Liver (tissue), 9 donors: ENCODE results near the gene SOHLH1. TPM values are rescaled to one million over a fixed set of nuclear protein-coding genes. Genes with fewer than 3 reads are reported as not detected.

Source experiments
- DNase-seq: peaks from one replicate; pipeline ENCODE4 v3.0.0-alpha.2; 2017; ENCODE audit warnings: low spot score
- H3K27ac ChIP-seq, 2 donors: one replicate each; pipeline ENCODE4 v1.7.0; 2013; ENCODE audit warnings: inconsistent platforms in 2 of 2, low read length in 2 of 2, control low read depth in 1 of 2, low read depth in 1 of 2, mild to moderate bottlenecking in 1 of 2
- H3K27me3 ChIP-seq, 4 donors: one replicate each; pipeline versions ENCODE4 v1.6.1 to v1.7.0; 2013; ENCODE audit warnings: low read length in 3 of 4, inconsistent platforms in 1 of 4, mild to moderate bottlenecking in 1 of 4, moderate library complexity in 1 of 4; ENCODE audit not compliant: control insufficient read depth in 4 of 4, insufficient read depth in 4 of 4
- H3K36me3 ChIP-seq, 4 donors: one replicate each; pipeline versions ENCODE4 v1.6.1 to v1.7.0; 2013; ENCODE audit warnings: low read length in 3 of 4, mild to moderate bottlenecking in 3 of 4, low read depth in 1 of 4, moderate library complexity in 1 of 4; ENCODE audit not compliant: control insufficient read depth in 4 of 4, insufficient read depth in 3 of 4
- H3K4me1 ChIP-seq, 4 donors: one replicate each; pipeline versions ENCODE4 v1.6.1 to v1.7.0; 2013; ENCODE audit warnings: low read length in 3 of 4, mild to moderate bottlenecking in 3 of 4, moderate library complexity in 1 of 4; ENCODE audit not compliant: control insufficient read depth in 4 of 4, insufficient read depth in 4 of 4
- H3K4me3 ChIP-seq, 3 donors: one replicate each; pipeline versions ENCODE4 v1.6.1 to v1.7.0; 2013; ENCODE audit warnings: low read length in 3 of 3, control low read depth in 1 of 3, low read depth in 1 of 3, mild to moderate bottlenecking in 1 of 3
- H3K9ac ChIP-seq, 2 donors: one replicate each; pipeline ENCODE4 v1.7.0; 2013; ENCODE audit warnings: low read length in 2 of 2, mild to moderate bottlenecking in 2 of 2, moderate library complexity in 2 of 2, control low read depth in 1 of 2, low read depth in 1 of 2
- H3K9me3 ChIP-seq, 4 donors: one replicate each; pipeline versions ENCODE4 v1.6.1 to v1.7.0; 2013; ENCODE audit warnings: low read length in 3 of 4; ENCODE audit not compliant: control insufficient read depth in 4 of 4
- EGR1 ChIP-seq, 2 donors: IDR thresholded peaks; 2 replicates each; pipeline ENCODE4 v1.6.1; 2016 to 2018; ENCODE audit warnings: antibody characterized with exemption in 2 of 2, low read depth in 2 of 2
- FOXA1 ChIP-seq: IDR thresholded peaks from 2 replicates; pipeline ENCODE4 v1.6.1; 2016; ENCODE audit warnings: antibody characterized with exemption
- FOXA2 ChIP-seq: IDR thresholded peaks from 2 replicates; pipeline ENCODE4 v1.6.1; 2016; ENCODE audit warnings: antibody characterized with exemption
- HNF4A ChIP-seq, 2 donors: conservative IDR thresholded peaks; 2 replicates each; pipeline ENCODE4 v1.6.1; 2016; ENCODE audit warnings: antibody characterized with exemption in 2 of 2, mild to moderate bottlenecking in 2 of 2
- HNF4G ChIP-seq: IDR thresholded peaks from 2 replicates; pipeline ENCODE4 v1.6.1; 2016; ENCODE audit warnings: antibody characterized with exemption
- JUND ChIP-seq, 2 donors: IDR thresholded peaks; 2 replicates each; pipeline ENCODE4 v1.6.1; 2016; ENCODE audit warnings: antibody characterized with exemption in 2 of 2
- NR2F2 ChIP-seq: IDR thresholded peaks from 2 replicates; pipeline ENCODE4 v1.6.1; 2016; ENCODE audit warnings: antibody characterized with exemption
- RAD21 ChIP-seq, 2 donors: IDR thresholded peaks; 2 replicates each; pipeline ENCODE4 v1.6.1; 2016; ENCODE audit warnings: antibody characterized with exemption in 2 of 2, mild to moderate bottlenecking in 2 of 2
- RXRA ChIP-seq, 2 donors: IDR thresholded peaks; 2 replicates each; pipeline ENCODE4 v1.6.1; 2017 to 2018; ENCODE audit warnings: antibody characterized with exemption in 2 of 2, mild to moderate bottlenecking in 1 of 2
- SP1 ChIP-seq: IDR thresholded peaks from 2 replicates; pipeline ENCODE4 v1.6.1; 2018; ENCODE audit warnings: antibody characterized with exemption, mild to moderate bottlenecking
- TAF1 ChIP-seq: conservative IDR thresholded peaks from 2 replicates; pipeline ENCODE4 v1.6.1; 2016; ENCODE audit warnings: antibody characterized with exemption, mild to moderate bottlenecking
- YY1 ChIP-seq: IDR thresholded peaks from 2 replicates; pipeline ENCODE4 v1.6.1; 2016; ENCODE audit warnings: antibody characterized with exemption, mild to moderate bottlenecking
- WGBS: extraction: QIAGEN DNeasy Blood & Tissue Kit; methylation state at CpG from one replicate; pipeline ENCODE4 v1.1.7; 2013; 5-methylcytosine and 5-hydroxymethylcytosine counted together
- polyA plus RNA-seq, 2 donors: library from polyadenylated mRNA; stranded (reverse) in 1 of 2; unstranded in 1 of 2; fragments of 200-250 nt in 1 of 2; fragments of >200 nt in 1 of 2; fragmentation: Nextera tagmentation in 1 of 2; extraction: Ambion mirVana in 1 of 2; gene quantifications; one replicate each; pipeline versions ENCODE4 v1.2.1 to v1.2.3, GENCODE V29; 2013 to 2015
- total RNA-seq, 2 donors: library from RNA; depleted of rRNA; stranded (reverse); fragments of >200 nt; gene quantifications; one replicate each; pipeline ENCODE4 v1.2.3, GENCODE V29; 2014
- TF ChIP-seq, protein P1 (sequence below): fragments of 150-350 bp; IDR thresholded peaks from 2 replicates; pipeline ENCODE4 v1.5.1; 2017; ENCODE audit warnings: improper control_type of control experiment, low read depth, low read length; ENCODE audit not compliant: missing input control
- TF ChIP-seq, protein P2 (sequence below): IDR thresholded peaks from 2 replicates; pipeline ENCODE4 v1.6.1; 2016; ENCODE audit warnings: antibody characterized with exemption
- TF ChIP-seq, protein P3 (sequence below): IDR thresholded peaks from 2 replicates; pipeline ENCODE4 v1.6.1; 2016; ENCODE audit warnings: antibody characterized with exemption
- TF ChIP-seq, protein P4 (sequence below): IDR thresholded peaks from 2 replicates; pipeline ENCODE4 v1.6.1; 2016; ENCODE audit warnings: antibody characterized with exemption, mild to moderate bottlenecking
- TF ChIP-seq, protein P5 (sequence below): IDR thresholded peaks from 2 replicates; pipeline ENCODE4 v1.6.1; 2016; ENCODE audit warnings: antibody characterized with exemption
- donor health status: healthy.
- donor health status: healthy.
- donor health status: healthy.
- donor health status: healthy.
- donor health status: healthy.

SOHLH1 gene
- total and polyA plus RNA-seq, 4 donors: not detected

DNA sequence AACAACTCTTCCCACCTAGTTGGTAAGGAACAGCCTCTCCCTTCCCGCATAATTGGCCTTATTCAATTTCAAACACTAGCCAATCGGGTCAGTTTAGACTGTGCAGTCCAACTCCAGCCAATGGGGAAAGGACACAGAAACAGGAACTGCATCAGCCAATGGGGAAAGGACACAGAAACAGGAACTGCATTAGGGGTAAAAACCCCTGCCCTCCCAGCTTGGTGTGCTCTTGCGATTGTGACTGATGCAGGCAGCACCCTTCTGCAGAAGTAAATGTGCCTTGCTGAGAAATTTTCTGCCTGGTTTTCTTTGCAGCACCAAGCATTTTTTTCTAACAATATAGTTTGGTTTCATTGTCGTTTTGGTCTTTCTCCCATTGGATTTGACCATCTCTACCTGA is 51.4 kb downstream of the SOHLH1 start:
- Histone ChIP-seq H3K36me3 (no peaks in the 10 kb centered on the region), H3K27ac (no peak overlapping the region), H3K4me1 (no peaks in the 10 kb centered on the region), H3K9ac (no peak overlapping the region), H3K4me3 (peak overlapping the region in 1 of 3 donors; percentile 11), H3K27me3 (no peaks in the 10 kb centered on the region), H3K9me3 (peaks cover 19 to 45% (median 23%) of the 10 kb centered on the region in 4 donors)
- TF ChIP-seq NR2F2 (no peak), FOXA2 (no peak), JUND (IDR thresholded peaks at IDR 0.05) (no peak), RAD21 (IDR thresholded peaks at IDR 0.05) (no peak), HNF4A (conservative IDR thresholded peaks at IDR 0.05) (no peak), EGR1 (IDR thresholded peaks at IDR 0.05; ENCODE audit: low read depth in 2 of 2) (no peak), TAF1 (no peak), FOXA1 (no peak), SP1 (no peak)
- TF ChIP-seq, protein P1, sequence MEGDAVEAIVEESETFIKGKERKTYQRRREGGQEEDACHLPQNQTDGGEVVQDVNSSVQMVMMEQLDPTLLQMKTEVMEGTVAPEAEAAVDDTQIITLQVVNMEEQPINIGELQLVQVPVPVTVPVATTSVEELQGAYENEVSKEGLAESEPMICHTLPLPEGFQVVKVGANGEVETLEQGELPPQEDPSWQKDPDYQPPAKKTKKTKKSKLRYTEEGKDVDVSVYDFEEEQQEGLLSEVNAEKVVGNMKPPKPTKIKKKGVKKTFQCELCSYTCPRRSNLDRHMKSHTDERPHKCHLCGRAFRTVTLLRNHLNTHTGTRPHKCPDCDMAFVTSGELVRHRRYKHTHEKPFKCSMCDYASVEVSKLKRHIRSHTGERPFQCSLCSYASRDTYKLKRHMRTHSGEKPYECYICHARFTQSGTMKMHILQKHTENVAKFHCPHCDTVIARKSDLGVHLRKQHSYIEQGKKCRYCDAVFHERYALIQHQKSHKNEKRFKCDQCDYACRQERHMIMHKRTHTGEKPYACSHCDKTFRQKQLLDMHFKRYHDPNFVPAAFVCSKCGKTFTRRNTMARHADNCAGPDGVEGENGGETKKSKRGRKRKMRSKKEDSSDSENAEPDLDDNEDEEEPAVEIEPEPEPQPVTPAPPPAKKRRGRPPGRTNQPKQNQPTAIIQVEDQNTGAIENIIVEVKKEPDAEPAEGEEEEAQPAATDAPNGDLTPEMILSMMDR: no peak
- TF ChIP-seq, protein P2, sequence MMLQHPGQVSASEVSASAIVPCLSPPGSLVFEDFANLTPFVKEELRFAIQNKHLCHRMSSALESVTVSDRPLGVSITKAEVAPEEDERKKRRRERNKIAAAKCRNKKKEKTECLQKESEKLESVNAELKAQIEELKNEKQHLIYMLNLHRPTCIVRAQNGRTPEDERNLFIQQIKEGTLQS: no peak
- TF ChIP-seq, protein P3, sequence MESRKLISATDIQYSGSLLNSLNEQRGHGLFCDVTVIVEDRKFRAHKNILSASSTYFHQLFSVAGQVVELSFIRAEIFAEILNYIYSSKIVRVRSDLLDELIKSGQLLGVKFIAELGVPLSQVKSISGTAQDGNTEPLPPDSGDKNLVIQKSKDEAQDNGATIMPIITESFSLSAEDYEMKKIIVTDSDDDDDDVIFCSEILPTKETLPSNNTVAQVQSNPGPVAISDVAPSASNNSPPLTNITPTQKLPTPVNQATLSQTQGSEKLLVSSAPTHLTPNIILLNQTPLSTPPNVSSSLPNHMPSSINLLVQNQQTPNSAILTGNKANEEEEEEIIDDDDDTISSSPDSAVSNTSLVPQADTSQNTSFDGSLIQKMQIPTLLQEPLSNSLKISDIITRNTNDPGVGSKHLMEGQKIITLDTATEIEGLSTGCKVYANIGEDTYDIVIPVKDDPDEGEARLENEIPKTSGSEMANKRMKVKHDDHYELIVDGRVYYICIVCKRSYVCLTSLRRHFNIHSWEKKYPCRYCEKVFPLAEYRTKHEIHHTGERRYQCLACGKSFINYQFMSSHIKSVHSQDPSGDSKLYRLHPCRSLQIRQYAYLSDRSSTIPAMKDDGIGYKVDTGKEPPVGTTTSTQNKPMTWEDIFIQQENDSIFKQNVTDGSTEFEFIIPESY: no peak
- DNase-seq: no peak
- WGBS: 84% methylated on average over 4 of the region's 4 CpGs

DNA sequence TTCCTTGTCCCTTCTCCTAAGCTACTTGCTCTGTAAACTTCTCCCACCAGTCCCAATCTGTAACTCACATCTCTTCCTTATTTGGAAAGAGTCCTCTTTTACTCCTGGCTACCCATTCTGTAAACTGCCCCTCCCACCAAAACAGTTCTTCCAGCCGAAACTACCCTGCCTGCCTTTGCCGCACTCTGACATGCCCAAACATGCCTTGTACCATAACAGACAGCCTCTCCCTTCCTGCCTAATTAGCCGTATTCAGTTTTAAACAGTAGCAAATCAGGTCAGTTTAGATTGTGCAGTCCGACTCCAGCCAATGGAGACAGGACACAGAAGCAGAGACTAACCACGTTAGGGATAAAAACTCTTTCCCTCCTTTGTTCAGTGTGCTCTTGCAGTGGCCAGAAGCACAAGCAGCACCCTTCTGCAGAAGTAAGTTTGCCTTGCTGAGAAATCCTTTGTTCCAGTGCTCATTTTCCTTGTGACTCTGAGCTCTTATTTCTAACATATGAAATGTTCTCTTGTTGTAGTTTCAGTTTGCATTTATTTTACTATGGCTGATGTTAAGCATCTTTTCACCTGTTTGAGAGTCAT is 54.6 kb downstream of the SOHLH1 start:
- Histone ChIP-seq H3K27ac (no peak overlapping the region), H3K36me3 (no peaks in the 10 kb centered on the region), H3K4me1 (no peaks in the 10 kb centered on the region), H3K27me3 (no peaks in the 10 kb centered on the region), H3K9ac (no peak overlapping the region), H3K4me3 (no peak overlapping the region), H3K9me3 (peaks cover 17 to 43% (median 23%) of the 10 kb centered on the region in 4 donors)
- no peak for DNase-seq
- WGBS: 74% methylated on average over 5 of the region's 5 CpGs
- TF ChIP-seq, protein P1: no peak
- TF ChIP-seq RXRA (IDR thresholded peaks at IDR 0.05) (no peak), EGR1 (IDR thresholded peaks at IDR 0.05; ENCODE audit: low read depth in 2 of 2) (no peak), YY1 (no peak), RAD21 (IDR thresholded peaks at IDR 0.05) (no peak), HNF4A (conservative IDR thresholded peaks at IDR 0.05) (no peak), NR2F2 (no peak), HNF4G (no peak), JUND (IDR thresholded peaks at IDR 0.05) (no peak), FOXA2 (no peak), FOXA1 (no peak), TAF1 (no peak), SP1 (no peak)
- TF ChIP-seq, protein P2: no peak
- TF ChIP-seq, protein P4, sequence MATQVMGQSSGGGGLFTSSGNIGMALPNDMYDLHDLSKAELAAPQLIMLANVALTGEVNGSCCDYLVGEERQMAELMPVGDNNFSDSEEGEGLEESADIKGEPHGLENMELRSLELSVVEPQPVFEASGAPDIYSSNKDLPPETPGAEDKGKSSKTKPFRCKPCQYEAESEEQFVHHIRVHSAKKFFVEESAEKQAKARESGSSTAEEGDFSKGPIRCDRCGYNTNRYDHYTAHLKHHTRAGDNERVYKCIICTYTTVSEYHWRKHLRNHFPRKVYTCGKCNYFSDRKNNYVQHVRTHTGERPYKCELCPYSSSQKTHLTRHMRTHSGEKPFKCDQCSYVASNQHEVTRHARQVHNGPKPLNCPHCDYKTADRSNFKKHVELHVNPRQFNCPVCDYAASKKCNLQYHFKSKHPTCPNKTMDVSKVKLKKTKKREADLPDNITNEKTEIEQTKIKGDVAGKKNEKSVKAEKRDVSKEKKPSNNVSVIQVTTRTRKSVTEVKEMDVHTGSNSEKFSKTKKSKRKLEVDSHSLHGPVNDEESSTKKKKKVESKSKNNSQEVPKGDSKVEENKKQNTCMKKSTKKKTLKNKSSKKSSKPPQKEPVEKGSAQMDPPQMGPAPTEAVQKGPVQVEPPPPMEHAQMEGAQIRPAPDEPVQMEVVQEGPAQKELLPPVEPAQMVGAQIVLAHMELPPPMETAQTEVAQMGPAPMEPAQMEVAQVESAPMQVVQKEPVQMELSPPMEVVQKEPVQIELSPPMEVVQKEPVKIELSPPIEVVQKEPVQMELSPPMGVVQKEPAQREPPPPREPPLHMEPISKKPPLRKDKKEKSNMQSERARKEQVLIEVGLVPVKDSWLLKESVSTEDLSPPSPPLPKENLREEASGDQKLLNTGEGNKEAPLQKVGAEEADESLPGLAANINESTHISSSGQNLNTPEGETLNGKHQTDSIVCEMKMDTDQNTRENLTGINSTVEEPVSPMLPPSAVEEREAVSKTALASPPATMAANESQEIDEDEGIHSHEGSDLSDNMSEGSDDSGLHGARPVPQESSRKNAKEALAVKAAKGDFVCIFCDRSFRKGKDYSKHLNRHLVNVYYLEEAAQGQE: no peak
- TF ChIP-seq, protein P5, sequence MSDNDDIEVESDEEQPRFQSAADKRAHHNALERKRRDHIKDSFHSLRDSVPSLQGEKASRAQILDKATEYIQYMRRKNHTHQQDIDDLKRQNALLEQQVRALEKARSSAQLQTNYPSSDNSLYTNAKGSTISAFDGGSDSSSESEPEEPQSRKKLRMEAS: no peak
- TF ChIP-seq, protein P3: no peak
